ENCODE results near the gene CNIH2. TPM values are rescaled to one million over a fixed set of nuclear protein-coding genes. Genes with fewer than 3 reads are reported as not detected.

Gene CNIH2
- total and polyA plus RNA-seq, 7 donors, result 0.63 to 1.7 TPM; not detected in 5

GRCh38 chr11:66321606-66322005 lies 43.6 kb downstream of the CNIH2 start:
- H3K27ac ChIP-seq, result peak overlapping the region in 1 of 4 donors; percentile 49
- H3K36me3 ChIP-seq, result no peaks in the 10 kb centered on the region
- TF ChIP-seq CTCF (IDR thresholded peaks at IDR 0.05) (no peak), EP300 (IDR thresholded peaks at IDR 0.05) (no peak), POLR2A (IDR thresholded peaks at IDR 0.05) (no peak), POLR2AphosphoS5 (IDR thresholded peaks at IDR 0.05) (no peak)
- H3K9me3 ChIP-seq, result no peaks in the 10 kb centered on the region
- H3K4me1 ChIP-seq, result peaks cover 0 to 33% (median 31%) of the 10 kb centered on the region in 4 donors
- intact Hi-C loops (cut with DNase I), result no loop called here
- H3K4me3 ChIP-seq, result no peak overlapping the region
- WGBS, 2 donors, result 87 to 95% methylated on average over 4 of the region's 4 CpGs
- DNase-seq, result no peak
- no peaks in the 10 kb centered on the region for H3K27me3 ChIP-seq

GRCh38 chr11:66322732-66323427 lies 44.9 kb downstream of the CNIH2 start:
- intact Hi-C loops (cut with DNase I), result no loop called here
- H3K4me3 ChIP-seq, result no peak overlapping the region
- peak overlapping the region in 2 of 4 donors; percentile 42 to 49 for H3K27ac ChIP-seq
- no peak for TF ChIP-seq POLR2AphosphoS5 (IDR thresholded peaks at IDR 0.05)
- TF ChIP-seq POLR2A (IDR thresholded peaks at IDR 0.05), result no peak
- TF ChIP-seq EP300 (IDR thresholded peaks at IDR 0.05), result no peak
- TF ChIP-seq CTCF (IDR thresholded peaks at IDR 0.05), result no peak
- peak; percentile 81 for DNase-seq
- H3K36me3 ChIP-seq, result no peaks in the 10 kb centered on the region
- 88 to 89% methylated on average over 11 of the region's 11 CpGs for WGBS, 2 donors
- no peaks in the 10 kb centered on the region for H3K27me3 ChIP-seq
- H3K9me3 ChIP-seq, result no peaks in the 10 kb centered on the region
- H3K4me1 ChIP-seq, result peaks cover 0 to 31% (median 31%) of the 10 kb centered on the region in 4 donors

- Histone ChIP-seq H3K4me1 (peaks cover 0 to 31% (median 31%) of the 10 kb centered on the region in 4 donors), H3K36me3 (no peaks in the 10 kb centered on the region), H3K4me3 (no peak overlapping the region), H3K27ac (no peak overlapping the region), H3K27me3 (no peaks in the 10 kb centered on the region), H3K9me3 (no peaks in the 10 kb centered on the region)
- WGBS, 2 donors, result 98 to 100% methylated on average over 1 of the region's 1 CpG
- DNase-seq, result no peak
- no peak for TF ChIP-seq POLR2AphosphoS5 (IDR thresholded peaks at IDR 0.05)
- no peak for TF ChIP-seq POLR2A (IDR thresholded peaks at IDR 0.05)
- TF ChIP-seq EP300 (IDR thresholded peaks at IDR 0.05), result no peak
- TF ChIP-seq CTCF (IDR thresholded peaks at IDR 0.05), result no peak
- intact Hi-C loops (cut with DNase I), result no loop called here
These were observed 45.7 kb downstream of the CNIH2 start for GRCh38 chr11:66323684-66324083.

- Histone ChIP-seq H3K27me3 (no peaks in the 10 kb centered on the region), H3K4me1 (peaks cover 0 to 34% (median 31%) of the 10 kb centered on the region in 4 donors), H3K36me3 (no peaks in the 10 kb centered on the region), H3K27ac (no peak overlapping the region), H3K9me3 (no peaks in the 10 kb centered on the region), H3K4me3 (no peak overlapping the region)
- WGBS, 2 donors, result 83 to 88% methylated on average over 10 of the region's 10 CpGs
- intact Hi-C loops (cut with DNase I), result loop anchor here (5.0 kb wide), 1 partner anchor 63 kb away; no protein-coding TSS in a partner anchor
- TF ChIP-seq CTCF (IDR thresholded peaks at IDR 0.05) (no peak), POLR2AphosphoS5 (IDR thresholded peaks at IDR 0.05) (no peak), EP300 (IDR thresholded peaks at IDR 0.05) (no peak), POLR2A (IDR thresholded peaks at IDR 0.05) (no peak)
- no peak for DNase-seq
These were observed 46.7 kb downstream of the CNIH2 start for GRCh38 chr11:66324664-66325063.
